HTERT RPE-1 (cell line): ENCODE data around the gene HACL1.

Experiments used
- in situ Hi-C: fragments of 300-500 bp; cut with MboI; formaldehyde crosslinking; loops from 4 replicates; pipeline ENCODE4 v1.14.3; 2020; ENCODE audit warnings: low sequenced_read_pairs

The HACL1 gene

GRCh38 chr3:15601399-15602145, at the start of gene HACL1, which contains the start of gene BTD:
TSS of gene HACL1 (minus strand) at chr3:15601569. CDS start at chr3:15601463, 106 bp downstream.
TSS of gene BTD (plus strand) at chr3:15601745. CDS start at chr3:15635440, 33,695 bp downstream.
- in situ Hi-C loops, result no loop called here

- in situ Hi-C loops, result no loop called here
These were observed 48.5 kb upstream of the HACL1 start for GRCh38 chr3:15649858-15650257.

GRCh38 chr3:15649341-15649740, 48.0 kb upstream of the HACL1 start:
- in situ Hi-C loops, result no loop called here

GRCh38 chr3:15647611-15648167, 46.3 kb upstream of the HACL1 start:
- in situ Hi-C loops, result no loop called here

- in situ Hi-C loops, result no loop called here
These were observed 45.6 kb upstream of the HACL1 start for GRCh38 chr3:15646851-15647511.

GRCh38 chr3:15645740-15646501, 44.6 kb upstream of the HACL1 start:
- in situ Hi-C loops, result no loop called here

GRCh38 chr3:15645246-15645645, 43.9 kb upstream of the HACL1 start:
- in situ Hi-C loops, result no loop called here

- in situ Hi-C loops, result no loop called here
These were observed 37.5 kb upstream of the HACL1 start for GRCh38 chr3:15638891-15639262.

- in situ Hi-C loops, result no loop called here
These were observed 37.0 kb upstream of the HACL1 start for GRCh38 chr3:15638193-15638890.

- in situ Hi-C loops, result no loop called here
These were observed 36.0 kb upstream of the HACL1 start for GRCh38 chr3:15637131-15637951.

- in situ Hi-C loops, result no loop called here
These were observed 34.8 kb upstream of the HACL1 start for GRCh38 chr3:15636028-15636709.

GRCh38 chr3:15635121-15635661, 33.8 kb upstream of the HACL1 start:
- in situ Hi-C loops, result no loop called here

- in situ Hi-C loops, result no loop called here
These were observed 33.3 kb upstream of the HACL1 start for GRCh38 chr3:15634671-15635070.

- in situ Hi-C loops, result no loop called here
These were observed 32.6 kb upstream of the HACL1 start for GRCh38 chr3:15633766-15634598.

GRCh38 chr3:15633159-15633558, 31.8 kb upstream of the HACL1 start:
- in situ Hi-C loops, result no loop called here

GRCh38 chr3:15632212-15632580, 30.8 kb upstream of the HACL1 start:
- in situ Hi-C loops, result no loop called here

GRCh38 chr3:15631426-15632211, 30.2 kb upstream of the HACL1 start:
- in situ Hi-C loops, result no loop called here
